NB4 (cell line): ENCODE measurements around the gene GPSM3.

Experiments used
- CTCF ChIP-seq: IDR thresholded peaks from one replicate; pipeline ENCODE4 v1.5.1; 2012; ENCODE audit warnings: low read depth, low read length
- MYC ChIP-seq: IDR thresholded peaks from 2 replicates; pipeline ENCODE4 v1.6.1; 2011; ENCODE audit warnings: low read depth, low read length
- POLR2A ChIP-seq: IDR thresholded peaks from 2 replicates; pipeline ENCODE4 v1.6.1; 2011; ENCODE audit warnings: mild to moderate bottlenecking; ENCODE audit not compliant: insufficient read length; ENCODE audit errors: extremely low read depth
- TF ChIP-seq, protein P1 (sequence below): IDR thresholded peaks from 2 replicates; pipeline ENCODE4 v1.6.1; 2011; ENCODE audit warnings: low read depth, low read length

- TF ChIP-seq CTCF (no peak), POLR2A (no peak), MYC (no peak)
- TF ChIP-seq, protein P1, sequence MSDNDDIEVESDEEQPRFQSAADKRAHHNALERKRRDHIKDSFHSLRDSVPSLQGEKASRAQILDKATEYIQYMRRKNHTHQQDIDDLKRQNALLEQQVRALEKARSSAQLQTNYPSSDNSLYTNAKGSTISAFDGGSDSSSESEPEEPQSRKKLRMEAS = no peak
These were observed 3.2 kb downstream of the GPSM3 start for GRCh38 chr6:32189069-32189741.
